ENCODE measurements around the gene KCNG2. TPM values are rescaled to one million over a fixed set of nuclear protein-coding genes. Genes with fewer than 3 reads are reported as not detected.

KCNG2 gene
- total and polyA plus RNA-seq, 2 donors (not counting 1 experiment from before 2014, with no cell fraction given), result not detected

- H3K9me3 ChIP-seq (ENCODE audit: control extremely low read depth in 1 of 3, control insufficient read depth in 2 of 3, insufficient read depth in 1 of 3, low read length in 2 of 3), result peaks cover 0 to 15% (median 0%) of the 10 kb centered on the region in 3 donors
- H3K4me3 ChIP-seq (ENCODE audit: control extremely low read depth in 1 of 5, extremely low read depth in 1 of 5, insufficient read depth in 1 of 5, low read depth in 2 of 5, low read length in 4 of 5), result no peak overlapping the region
- POLR2A ChIA-PET, result no interaction called here
- H3K79me2 ChIP-seq (ENCODE audit: control insufficient read depth, insufficient read depth, low read length), result no peaks in the 10 kb centered on the region
- H3K4me1 ChIP-seq (ENCODE audit: control insufficient read depth in 2 of 2, insufficient read depth in 2 of 2, low read length in 2 of 2), result peaks cover 47 to 52% of the 10 kb centered on the region in 2 donors
- H3K9ac ChIP-seq (ENCODE audit: low read length), result no peak overlapping the region
- H3K27me3 ChIP-seq (replicated peaks in 1 of 4; ENCODE audit: control extremely low read depth in 1 of 4, control insufficient read depth in 3 of 4, insufficient read depth in 4 of 4, low read length in 3 of 4), result no peaks in the 10 kb centered on the region
- Mint-ChIP-seq H3K27ac (no peak overlapping the region), H3K4me1 (peaks cover 45% of the 10 kb centered on the region), H3K9me3 (ENCODE audit: insufficient read depth) (no peaks in the 10 kb centered on the region), H3K4me3 (no peak overlapping the region), H3K27me3 (no peaks in the 10 kb centered on the region)
- CTCF ChIA-PET, result no interaction called here
- WGBS (ENCODE audit: insufficient coverage), result 95% methylated on average over 9 of the region's 12 CpGs
- no peak for TF ChIP-seq EZH2 (IDR thresholded peaks at IDR 0.05; ENCODE audit: borderline replicate concordance, insufficient read depth, low read depth, low read length, poor library complexity, severe bottlenecking)
- TF ChIP-seq CTCF (IDR thresholded peaks at IDR 0.05), result no peak
- intact Hi-C loops (cut with micrococcal nuclease), result no loop called here
- no peak overlapping the region for H3K27ac ChIP-seq (ENCODE audit: low read length in 2 of 2)
- ATAC-seq (ENCODE audit: low read depth), result no peak
- no peaks in the 10 kb centered on the region for H3K36me3 ChIP-seq (replicated peaks in 1 of 2; ENCODE audit: control extremely low read depth in 1 of 2, control insufficient read depth in 1 of 2, extremely low read depth in 1 of 2, insufficient read depth in 2 of 2, low read length in 1 of 2)
- DNase-seq, result no peak
- no peak overlapping the region for H3K4me2 ChIP-seq (replicated peaks; ENCODE audit: low read depth, low read length, poor library complexity, severe bottlenecking)
- H2AFZ ChIP-seq (ENCODE audit: insufficient read depth, low read depth, low read length, poor library complexity, severe bottlenecking), result no peak overlapping the region
- H4K20me1 ChIP-seq (ENCODE audit: control insufficient read depth, insufficient read depth, low read length, poor library complexity, severe bottlenecking), result no peaks in the 10 kb centered on the region
Measured at GRCh38 chr18:79823120-79823519, 25.4 kb downstream of the KCNG2 start.

GRCh38 chr18:79825913-79826312 lies 28.2 kb downstream of the KCNG2 start:
- Histone ChIP-seq H3K27ac (ENCODE audit: low read length in 2 of 2) (no peak overlapping the region), H4K20me1 (ENCODE audit: control insufficient read depth, insufficient read depth, low read length, poor library complexity, severe bottlenecking) (no peaks in the 10 kb centered on the region), H3K36me3 (replicated peaks in 1 of 2; ENCODE audit: control extremely low read depth in 1 of 2, control insufficient read depth in 1 of 2, extremely low read depth in 1 of 2, insufficient read depth in 2 of 2, low read length in 1 of 2) (no peaks in the 10 kb centered on the region), H3K9me3 (ENCODE audit: control extremely low read depth in 1 of 3, control insufficient read depth in 2 of 3, insufficient read depth in 1 of 3, low read length in 2 of 3) (peaks cover 0 to 10% (median 0%) of the 10 kb centered on the region in 3 donors), H3K4me1 (ENCODE audit: control insufficient read depth in 2 of 2, insufficient read depth in 2 of 2, low read length in 2 of 2) (peaks cover 20 to 24% of the 10 kb centered on the region in 2 donors), H3K9ac (ENCODE audit: low read length) (peak overlapping the region; percentile 52), H3K4me2 (replicated peaks; ENCODE audit: low read depth, low read length, poor library complexity, severe bottlenecking) (peak overlapping the region; percentile 70), H3K79me2 (ENCODE audit: control insufficient read depth, insufficient read depth, low read length) (no peaks in the 10 kb centered on the region), H2AFZ (ENCODE audit: insufficient read depth, low read depth, low read length, poor library complexity, severe bottlenecking) (peak overlapping the region; percentile 70), H3K4me3 (ENCODE audit: control extremely low read depth in 1 of 5, extremely low read depth in 1 of 5, insufficient read depth in 1 of 5, low read depth in 2 of 5, low read length in 4 of 5) (peak overlapping the region in 2 of 5 experiments; percentile 27 to 38), H3K27me3 (replicated peaks in 1 of 4; ENCODE audit: control extremely low read depth in 1 of 4, control insufficient read depth in 3 of 4, insufficient read depth in 4 of 4, low read length in 3 of 4) (no peaks in the 10 kb centered on the region)
- 86% methylated on average over 26 of the region's 26 CpGs for WGBS (ENCODE audit: insufficient coverage)
- no peak for ATAC-seq (ENCODE audit: low read depth)
- peaks cover 21% of the 10 kb centered on the region for H3K4me1 Mint-ChIP-seq
- peak overlapping the region; percentile 78 for H3K4me3 Mint-ChIP-seq
- no peaks in the 10 kb centered on the region for H3K9me3 Mint-ChIP-seq (ENCODE audit: insufficient read depth)
- ChIA-PET POLR2A (no interaction called here), CTCF (interaction anchor here (0.9 kb wide), 1 partner anchor 10 kb away, joined by 3 read pairs; no protein-coding TSS in a partner anchor)
- no peak overlapping the region for H3K27ac Mint-ChIP-seq
- TF ChIP-seq CTCF (IDR thresholded peaks at IDR 0.05) (no peak), EZH2 (IDR thresholded peaks at IDR 0.05; ENCODE audit: borderline replicate concordance, insufficient read depth, low read depth, low read length, poor library complexity, severe bottlenecking) (no peak)
- no peak for DNase-seq
- intact Hi-C loops (cut with micrococcal nuclease), result no loop called here
- no peaks in the 10 kb centered on the region for H3K27me3 Mint-ChIP-seq
